ENCODE data around the gene CAMK2A. TPM values are rescaled to one million over a fixed set of nuclear protein-coding genes. Genes with fewer than 3 reads are reported as not detected.

CAMK2A gene
- total RNA-seq, 1 experiment from 2014 or later, result 0.33 TPM

DNA sequence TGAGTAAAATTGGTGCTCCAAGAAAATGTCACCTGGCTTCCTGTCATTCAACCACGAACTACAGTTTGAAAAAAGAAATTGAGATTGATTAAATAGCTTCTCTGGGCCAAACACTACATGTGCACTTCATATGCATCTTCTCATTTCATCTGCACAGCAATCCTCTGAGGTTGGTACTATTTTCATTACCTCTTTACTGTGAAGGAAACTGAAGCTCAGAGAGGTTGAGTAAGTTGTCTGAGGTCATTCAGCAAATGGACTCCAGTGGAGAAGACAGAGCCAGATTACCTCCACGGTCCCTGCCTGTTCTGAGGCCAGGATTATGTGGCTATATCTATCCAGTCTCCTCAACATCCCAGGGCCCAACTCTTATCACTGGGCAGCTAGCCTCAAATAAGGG lies 53.3 kb downstream of the CAMK2A start:
- H3K4me1 ChIP-seq (ENCODE audit: insufficient read depth, low read length), result no peaks in the 10 kb centered on the region
- no peak overlapping the region for H2BK12ac ChIP-seq (ENCODE audit: insufficient read length, low read depth, low read length)
- H3K4me1 Mint-ChIP-seq, result no peaks in the 10 kb centered on the region
- DNase-seq, result no peak
- H3K23ac ChIP-seq (ENCODE audit: insufficient read length, low read depth, low read length), result no peak overlapping the region
- no peaks in the 10 kb centered on the region for H3K79me2 ChIP-seq (ENCODE audit: insufficient read depth, low read length)
- H2AK5ac ChIP-seq (ENCODE audit: insufficient read length, low read length), result no peak overlapping the region
- no peaks in the 10 kb centered on the region for H4K20me1 ChIP-seq (ENCODE audit: control insufficient read depth, insufficient read depth, insufficient read length)
- H3K27ac Mint-ChIP-seq, result no peak overlapping the region
- no peak overlapping the region for H3K27ac ChIP-seq (ENCODE audit: insufficient read length, low read depth, low read length)
- H3K36me3 Mint-ChIP-seq (ENCODE audit: insufficient read depth in 1 of 3, low read depth in 3 of 3), result no peaks in the 10 kb centered on the region
- no peak overlapping the region for H2BK20ac ChIP-seq (ENCODE audit: low read depth, low read length, poor library complexity, severe bottlenecking)
- no peak overlapping the region for H2BK15ac ChIP-seq (ENCODE audit: low read depth, low read length)
- TF ChIP-seq, protein P1, sequence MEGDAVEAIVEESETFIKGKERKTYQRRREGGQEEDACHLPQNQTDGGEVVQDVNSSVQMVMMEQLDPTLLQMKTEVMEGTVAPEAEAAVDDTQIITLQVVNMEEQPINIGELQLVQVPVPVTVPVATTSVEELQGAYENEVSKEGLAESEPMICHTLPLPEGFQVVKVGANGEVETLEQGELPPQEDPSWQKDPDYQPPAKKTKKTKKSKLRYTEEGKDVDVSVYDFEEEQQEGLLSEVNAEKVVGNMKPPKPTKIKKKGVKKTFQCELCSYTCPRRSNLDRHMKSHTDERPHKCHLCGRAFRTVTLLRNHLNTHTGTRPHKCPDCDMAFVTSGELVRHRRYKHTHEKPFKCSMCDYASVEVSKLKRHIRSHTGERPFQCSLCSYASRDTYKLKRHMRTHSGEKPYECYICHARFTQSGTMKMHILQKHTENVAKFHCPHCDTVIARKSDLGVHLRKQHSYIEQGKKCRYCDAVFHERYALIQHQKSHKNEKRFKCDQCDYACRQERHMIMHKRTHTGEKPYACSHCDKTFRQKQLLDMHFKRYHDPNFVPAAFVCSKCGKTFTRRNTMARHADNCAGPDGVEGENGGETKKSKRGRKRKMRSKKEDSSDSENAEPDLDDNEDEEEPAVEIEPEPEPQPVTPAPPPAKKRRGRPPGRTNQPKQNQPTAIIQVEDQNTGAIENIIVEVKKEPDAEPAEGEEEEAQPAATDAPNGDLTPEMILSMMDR (conservative IDR thresholded peaks at IDR 0.05), result no peak
- no peak overlapping the region for H4K5ac ChIP-seq (ENCODE audit: insufficient read length, low read depth, low read length)
- H3K27me3 Mint-ChIP-seq (ENCODE audit: low read depth), result no peaks in the 10 kb centered on the region; the same call in 1 of the 2 replicates
- H4K8ac ChIP-seq (replicated peaks; ENCODE audit: insufficient read length, low read depth, low read length), result no peak overlapping the region
- H3K18ac ChIP-seq (ENCODE audit: insufficient read length, low read depth, low read length), result no peak overlapping the region
- H2AFZ ChIP-seq (ENCODE audit: low read length), result no peak overlapping the region
- H3K9me3 Mint-ChIP-seq, result no peaks in the 10 kb centered on the region
- H3K9me3 ChIP-seq (ENCODE audit: control insufficient read depth, low read depth, low read length), result no peaks in the 10 kb centered on the region
- no peak overlapping the region for H3K4ac ChIP-seq (ENCODE audit: low read depth, low read length)
- no peak overlapping the region for H3K14ac ChIP-seq (ENCODE audit: insufficient read depth, low read length)
- no peak overlapping the region for H4K91ac ChIP-seq (ENCODE audit: insufficient read length, low read depth, low read length)
- H3K56ac ChIP-seq (ENCODE audit: insufficient read length, low read depth, low read length), result no peak overlapping the region
- no peak overlapping the region for H3K9ac ChIP-seq (ENCODE audit: extremely low read depth, insufficient read length, low read length)
- no CpG with 5 or more reads among the region's 2 CpGs for WGBS (ENCODE audit: extremely low coverage, insufficient read length, low lambda C conversion rate)
- no peak overlapping the region for H3T11ph ChIP-seq (ENCODE audit: low read length)
- H3K4me3 Mint-ChIP-seq, result no peak overlapping the region
- no peaks in the 10 kb centered on the region for H3K27me3 ChIP-seq (ENCODE audit: insufficient read depth, low read length)
- no peak overlapping the region for H3K4me2 ChIP-seq (ENCODE audit: insufficient read depth, insufficient read length, low read length)
- H2BK120ac ChIP-seq (ENCODE audit: low read depth, low read length, poor library complexity, severe bottlenecking), result no peak overlapping the region
- no peaks in the 10 kb centered on the region for H3K79me1 ChIP-seq (ENCODE audit: insufficient read depth, low read depth, low read length, poor library complexity, severe bottlenecking)
- no peak overlapping the region for H2BK5ac ChIP-seq (ENCODE audit: insufficient read length, low read length)
- H3K23me2 ChIP-seq (ENCODE audit: insufficient read length, low read depth, low read length, poor library complexity, severe bottlenecking), result no peaks in the 10 kb centered on the region

Measured in H9 (cell line).